H1 (cell line): ENCODE measurements around the gene ADGRB2. TPM values are rescaled to one million over a fixed set of nuclear protein-coding genes. Genes with fewer than 3 reads are reported as not detected.

Source experiments
- CTCF ChIA-PET: fragments of 300-600 bp; sonication (Branson Sonifier 250); formaldehyde crosslinking; loops from one replicate; lab custom pipeline; 2021; ENCODE audit not compliant: partially characterized antibody; lab: Charles Lee
- POLR2A ChIA-PET: fragments of 300-600 bp; sonication (Branson Sonifier 250); formaldehyde crosslinking; loops from one replicate; lab custom pipeline; 2021; ENCODE audit warnings: inconsistent platforms; ENCODE audit not compliant: partially characterized antibody; lab: Charles Lee
- DNase-seq, 2 experiments: peaks; one replicate each; pipeline versions ENCODE4 v3.0.0 to v3.0.0-alpha.2; 2010 to 2022; ENCODE audit warnings: low spot score in 2 of 2, low read depth in 1 of 2, mixed read lengths in 1 of 2
- FAIRE-seq: peaks from 2 replicates; lab custom pipeline; 2011; peaks lifted over from hg19 to GRCh38; lab: Jason Lieb, UNC
- H2AFZ ChIP-seq: 2 replicates; pipeline ENCODE4 v1.8.1; 2012; ENCODE audit warnings: low read length, inconsistent platforms
- H2AK5ac ChIP-seq: 2 replicates; pipeline ENCODE4 v1.6.1; 2013; ENCODE audit warnings: low read depth, low read length
- H2BK120ac ChIP-seq: replicated peaks from 2 replicates; pipeline ENCODE3; 2013; ENCODE audit warnings: low read depth, low read length, inconsistent platforms
- H2BK12ac ChIP-seq: 2 replicates; pipeline ENCODE4 v1.6.1; 2013; ENCODE audit warnings: low read depth, low read length
- H2BK15ac ChIP-seq: 2 replicates; pipeline ENCODE4 v1.6.1; 2013; ENCODE audit warnings: low read length
- H2BK20ac ChIP-seq: 2 replicates; pipeline ENCODE4 v1.6.1; 2013; ENCODE audit warnings: low read length
- H2BK5ac ChIP-seq: 2 replicates; pipeline ENCODE4 v1.6.1; 2013; ENCODE audit warnings: low read depth, low read length
- H3K14ac ChIP-seq: 2 replicates; pipeline ENCODE4 v1.6.1; 2013; ENCODE audit warnings: inconsistent platforms; ENCODE audit not compliant: insufficient read length
- H3K18ac ChIP-seq: 2 replicates; pipeline ENCODE4 v1.6.1; 2013; ENCODE audit warnings: low read length; ENCODE audit errors: extremely low read depth
- H3K23ac ChIP-seq: 2 replicates; pipeline ENCODE4 v1.6.1; 2013; ENCODE audit warnings: inconsistent platforms; ENCODE audit not compliant: insufficient read length
- H3K23me2 ChIP-seq: 2 replicates; pipeline ENCODE4 v1.6.1; 2013; ENCODE audit warnings: low read depth, low read length
- H3K27ac ChIP-seq: 2 replicates; pipeline ENCODE4 v1.6.1; 2011; ENCODE audit warnings: low read depth, low read length, inconsistent platforms
- H3K27me3 ChIP-seq, 4 experiments: replicated peaks in 1 of 4; 1 replicate in 1 of 4; 2 replicates in 3 of 4; pipeline versions ENCODE4 v1.6.1 to v1.8.1; 2011 to 2013; ENCODE audit warnings: low read length in 3 of 4, mild to moderate bottlenecking in 3 of 4, inconsistent platforms in 2 of 4, mixed read lengths in 2 of 4, moderate library complexity in 1 of 4; ENCODE audit not compliant: control insufficient read depth in 3 of 4, insufficient read depth in 3 of 4; ENCODE audit errors: extremely low read depth in 1 of 4
- H3K36me3 ChIP-seq, 4 experiments: 2 replicates each; pipeline versions ENCODE4 v1.6.1 to v1.8.1; 2011 to 2013; ENCODE audit warnings: mild to moderate bottlenecking in 4 of 4, low read length in 3 of 4, moderate library complexity in 2 of 4, control low read depth in 1 of 4, inconsistent platforms in 1 of 4; ENCODE audit not compliant: insufficient read depth in 4 of 4, control insufficient read depth in 2 of 4
- H3K4ac ChIP-seq: replicated peaks from 2 replicates; pipeline ENCODE3; 2013; ENCODE audit warnings: low read length, low read depth, mixed read lengths, inconsistent platforms; ENCODE audit not compliant: insufficient read length
- H3K4me1 ChIP-seq, 4 experiments: replicated peaks in 1 of 4; 1 replicate in 1 of 4; 2 replicates in 3 of 4; pipeline versions ENCODE4 v1.6.1 to v1.8.1; 2011 to 2013; ENCODE audit warnings: low read length in 3 of 4, inconsistent platforms in 2 of 4, mixed read lengths in 1 of 4; ENCODE audit not compliant: insufficient read depth in 4 of 4, control insufficient read depth in 3 of 4
- H3K4me2 ChIP-seq, 2 experiments: 2 replicates each; pipeline versions ENCODE4 v1.6.1 to v1.8.1; 2011 to 2013; ENCODE audit warnings: low read depth in 2 of 2, low read length in 2 of 2, control low read depth in 1 of 2, inconsistent platforms in 1 of 2, mild to moderate bottlenecking in 1 of 2; ENCODE audit not compliant: insufficient read depth in 1 of 2
- H3K4me3 ChIP-seq, 4 experiments: fragments of 200-600, 300-600 bp in 1 of 4; sonication (generic), shearing (Covaris generic), sonication (Bioruptor Twin) in 1 of 4; 2 replicates each; pipeline versions ENCODE4 v1.5.1 to v1.8.1; 2011 to 2016; ENCODE audit warnings: low read length in 4 of 4, low read depth in 3 of 4, control low read depth in 2 of 4, inconsistent platforms in 2 of 4, mild to moderate bottlenecking in 2 of 4, mixed read lengths in 1 of 4, moderate library complexity in 1 of 4; ENCODE audit not compliant: insufficient read depth in 2 of 4; ENCODE audit errors: extremely low read depth in 1 of 4
- H3K56ac ChIP-seq: replicated peaks from 2 replicates; pipeline ENCODE3; 2013; ENCODE audit warnings: low read depth, mild to moderate bottlenecking, mixed read lengths, low read length, inconsistent platforms; ENCODE audit not compliant: insufficient read length
- H3K79me1 ChIP-seq: 2 replicates; pipeline ENCODE4 v1.6.1; 2013; ENCODE audit warnings: low read depth, low read length, control low read depth
- H3K79me2 ChIP-seq, 2 experiments: 2 replicates each; pipeline versions ENCODE4 v1.6.1 to v1.8.1; 2012 to 2013; ENCODE audit warnings: low read length in 2 of 2, mild to moderate bottlenecking in 2 of 2, inconsistent platforms in 1 of 2; ENCODE audit not compliant: insufficient read depth in 2 of 2, control insufficient read depth in 1 of 2
- H3K9ac ChIP-seq, 4 experiments: replicated peaks in 1 of 4; 1 replicate in 1 of 4; 2 replicates in 3 of 4; pipeline versions ENCODE4 v1.6.1 to v1.8.1; 2011 to 2013; ENCODE audit warnings: low read depth in 3 of 4, low read length in 3 of 4, control low read depth in 2 of 4, mild to moderate bottlenecking in 2 of 4, moderate library complexity in 2 of 4, inconsistent platforms in 1 of 4; ENCODE audit errors: extremely low read depth in 1 of 4
- H3K9me3 ChIP-seq, 2 experiments: 2 replicates each; pipeline versions ENCODE4 v1.6.1 to v1.8.1; 2012 to 2013; ENCODE audit warnings: mild to moderate bottlenecking in 2 of 2, moderate library complexity in 2 of 2, control low read depth in 1 of 2, inconsistent platforms in 1 of 2, low read depth in 1 of 2, low read length in 1 of 2, mixed read lengths in 1 of 2; ENCODE audit not compliant: insufficient read depth in 2 of 2
- H4K20me1 ChIP-seq, 2 experiments: replicated peaks in 1 of 2; 2 replicates each; pipeline versions ENCODE3 to v1.8.1; 2011 to 2013; ENCODE audit warnings: inconsistent platforms in 2 of 2, low read length in 2 of 2, mild to moderate bottlenecking in 1 of 2; ENCODE audit not compliant: insufficient read depth in 2 of 2, control insufficient read depth in 1 of 2
- H4K5ac ChIP-seq: 2 replicates; pipeline ENCODE4 v1.6.1; 2013; ENCODE audit warnings: low read length, low read depth, mixed read lengths, inconsistent platforms; ENCODE audit not compliant: insufficient read length
- H4K8ac ChIP-seq: 2 replicates; pipeline ENCODE4 v1.8.0; 2013; ENCODE audit warnings: mild to moderate bottlenecking, moderate library complexity, low read length, inconsistent platforms; ENCODE audit not compliant: insufficient read depth; ENCODE audit errors: extremely low read depth
- H4K91ac ChIP-seq: replicated peaks from 2 replicates; pipeline ENCODE3; 2013; ENCODE audit warnings: low read length, mixed read lengths, inconsistent platforms; ENCODE audit not compliant: insufficient read length
- JUN ChIP-seq: IDR thresholded peaks from 2 replicates; pipeline ENCODE4 v1.6.1; 2011; ENCODE audit warnings: low read depth, mild to moderate bottlenecking, improper control_type of control experiment, low read length
- RBBP5 ChIP-seq: IDR thresholded peaks from 2 replicates; pipeline ENCODE4 v1.7.1; 2012; ENCODE audit warnings: low read depth, mild to moderate bottlenecking, inconsistent platforms, low read length, moderate library complexity, borderline replicate concordance
- TBP ChIP-seq: IDR thresholded peaks from 2 replicates; pipeline ENCODE4 v1.6.1; 2011; ENCODE audit warnings: low read depth, low read length, improper control_type of control experiment
- WGBS, 2 experiments: shearing (Covaris generic) in 1 of 2; methylation state at CpG; one replicate each; pipeline versions ENCODE4 v1.1.6 to v1.1.7; 2013 to 2015; ENCODE audit warnings: low lambda C conversion rate in 2 of 2, mixed read lengths in 2 of 2, inconsistent platforms in 1 of 2, low coverage in 1 of 2, missing lambda C conversion rate in 1 of 2; ENCODE audit not compliant: insufficient replicate concordance in 2 of 2, insufficient coverage in 1 of 2, insufficient read length in 1 of 2; ENCODE audit errors: extremely low coverage in 1 of 2, missing lambda C conversion rate in 1 of 2; 5-methylcytosine and 5-hydroxymethylcytosine counted together
- polyA plus RNA-seq, 7 experiments: library from polyadenylated mRNA; depleted of rRNA in 3 of 7; stranded (reverse) in 5 of 7; unstranded in 2 of 7; fragments of >200 nt in 5 of 7; fragments of 200-250 nt in 2 of 7; gene quantifications; 1 replicate in 5 of 7; 2 replicates in 1 of 7; 4 replicates in 1 of 7; pipeline versions ENCODE4 v1.2.1 to v1.2.3, GENCODE V29; 2011 to 2013; ENCODE audit warnings: missing spikeins in 2 of 7, mixed read lengths in 2 of 7
- total RNA-seq: library from RNA; stranded (reverse); fragmentation: NEBNext Ultra II Directional; extraction: Animal tissue kit (Norgen Biotek cat#: 25700); gene quantifications from 2 replicates; pipeline ENCODE4 v1.2.1, GENCODE V29; 2021

Gene ADGRB2
- total and polyA plus RNA-seq, 2 of the 8 experiments (the other 6 are each of a cell fraction or from before 2014, with no cell fraction given) = 15.6 to 26.2 TPM

GRCh38 chr1:31746687-31747086 lies 17.5 kb downstream of the ADGRB2 start:
- H3K4me1 ChIP-seq = peaks cover under 1 to 12% (median 8%) of the 10 kb centered on the region in 4 experiments
- WGBS, 2 experiments = 79% methylated on average over 7 of the region's 7 CpGs; no CpG with 5 or more reads in 1 of the 2 experiments

More at GRCh38 chr1:31746687-31747086, 17.5 kb downstream of the ADGRB2 start:
- no peak overlapping the region for H2BK20ac ChIP-seq
- no peaks in the 10 kb centered on the region for H3K27me3 ChIP-seq
- H3K23ac ChIP-seq = no peak overlapping the region
- H4K91ac ChIP-seq = no peak overlapping the region
- H4K20me1 ChIP-seq = no peaks in the 10 kb centered on the region
- H2BK12ac ChIP-seq = no peak overlapping the region
- H3K4ac ChIP-seq = no peak overlapping the region
- CTCF ChIA-PET = interaction anchor here (0.8 to 9.2 kb wide), 20 partner anchors 11 to 114 kb away, joined by 3 to 130 read pairs (median 12); partner anchors contain the start of gene COL16A1
- H4K5ac ChIP-seq = no peak overlapping the region
- no peaks in the 10 kb centered on the region for H3K23me2 ChIP-seq
- H2AK5ac ChIP-seq = no peak overlapping the region
- no peaks in the 10 kb centered on the region for H3K9me3 ChIP-seq
- H3K4me3 ChIP-seq = no peak overlapping the region
- no peak overlapping the region for H3K14ac ChIP-seq
- DNase-seq (no peak), FAIRE-seq (no peak)
- peak overlapping the region; percentile 10; the same call in 1 of the 2 replicates for H2BK5ac ChIP-seq
- no peak overlapping the region for H2AFZ ChIP-seq
- no peaks in the 10 kb centered on the region for H3K79me1 ChIP-seq
- no peak overlapping the region for H3K4me2 ChIP-seq
- H3K36me3 ChIP-seq = no peaks in the 10 kb centered on the region
- 0 out of 2 replicates have a peak overlapping the region, but pooled peaks have one; percentile 38 for H3K18ac ChIP-seq
- no peak for TF ChIP-seq TBP
- TF ChIP-seq JUN = no peak
- TF ChIP-seq RBBP5 = no peak
- H3K79me2 ChIP-seq = no peaks in the 10 kb centered on the region
- no peak overlapping the region for H3K9ac ChIP-seq
- POLR2A ChIA-PET = interaction anchor here (1.9 kb wide), 1 partner anchor 11 kb away, joined by 9 read pairs; no protein-coding TSS in a partner anchor
- H3K27ac ChIP-seq = no peak overlapping the region
- H4K8ac ChIP-seq = no peak overlapping the region
- no peak overlapping the region for H2BK15ac ChIP-seq
- H2BK120ac ChIP-seq = no peak overlapping the region
- H3K56ac ChIP-seq = no peak overlapping the region
